Fibroblast of villous mesenchyme (primary cell): ENCODE results near the gene MACROD2. TPM values are rescaled to one million over a fixed set of nuclear protein-coding genes. Genes with fewer than 3 reads are reported as not detected.

Experiments
- DNase-seq: peaks from one replicate; pipeline ENCODE4 v3.0.0-alpha.2; 2010; ENCODE audit warnings: low read depth
- H3K4me3 ChIP-seq: 2 replicates; pipeline ENCODE4 v1.5.1; 2011; ENCODE audit warnings: low read depth, mild to moderate bottlenecking, low read length
- total RNA-seq: library from RNA; depleted of rRNA; stranded (reverse); fragments of >200 nt; gene quantifications from 2 replicates; pipeline ENCODE4 v1.2.3, GENCODE V29; 2012
- TF ChIP-seq, protein P1 (sequence below): IDR thresholded peaks from 2 replicates; pipeline ENCODE4 v1.5.1; 2012; ENCODE audit warnings: low read depth, mild to moderate bottlenecking, low read length; ENCODE audit not compliant: insufficient read depth

The MACROD2 gene
- total RNA-seq, 1 donor: 1.7 TPM

- TF ChIP-seq, protein P1, sequence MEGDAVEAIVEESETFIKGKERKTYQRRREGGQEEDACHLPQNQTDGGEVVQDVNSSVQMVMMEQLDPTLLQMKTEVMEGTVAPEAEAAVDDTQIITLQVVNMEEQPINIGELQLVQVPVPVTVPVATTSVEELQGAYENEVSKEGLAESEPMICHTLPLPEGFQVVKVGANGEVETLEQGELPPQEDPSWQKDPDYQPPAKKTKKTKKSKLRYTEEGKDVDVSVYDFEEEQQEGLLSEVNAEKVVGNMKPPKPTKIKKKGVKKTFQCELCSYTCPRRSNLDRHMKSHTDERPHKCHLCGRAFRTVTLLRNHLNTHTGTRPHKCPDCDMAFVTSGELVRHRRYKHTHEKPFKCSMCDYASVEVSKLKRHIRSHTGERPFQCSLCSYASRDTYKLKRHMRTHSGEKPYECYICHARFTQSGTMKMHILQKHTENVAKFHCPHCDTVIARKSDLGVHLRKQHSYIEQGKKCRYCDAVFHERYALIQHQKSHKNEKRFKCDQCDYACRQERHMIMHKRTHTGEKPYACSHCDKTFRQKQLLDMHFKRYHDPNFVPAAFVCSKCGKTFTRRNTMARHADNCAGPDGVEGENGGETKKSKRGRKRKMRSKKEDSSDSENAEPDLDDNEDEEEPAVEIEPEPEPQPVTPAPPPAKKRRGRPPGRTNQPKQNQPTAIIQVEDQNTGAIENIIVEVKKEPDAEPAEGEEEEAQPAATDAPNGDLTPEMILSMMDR: no peak
These were observed 1031.4 kb downstream of the MACROD2 start for GRCh38 chr20:15026759-15027158.

DNA sequence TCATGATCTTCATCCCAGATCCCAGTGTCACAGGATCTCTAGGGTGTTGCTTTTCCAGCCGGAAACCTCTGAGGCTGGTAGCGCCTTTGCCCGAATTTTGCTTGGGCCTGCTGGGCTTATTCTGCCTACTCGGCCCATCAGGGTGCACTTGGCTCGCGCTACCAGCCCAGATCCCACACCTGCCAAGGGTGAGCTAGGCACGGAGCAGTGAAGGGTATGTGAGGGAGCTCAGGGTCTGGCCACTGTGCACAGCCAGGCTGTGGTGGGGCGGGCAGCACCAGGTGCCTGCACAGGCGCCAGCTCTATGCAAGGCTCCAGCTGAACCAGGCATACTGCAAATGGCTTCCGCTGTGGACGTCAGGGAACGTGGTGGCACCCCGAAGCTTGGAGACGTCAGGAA is 1035.5 kb downstream of the MACROD2 start:
- TF ChIP-seq, protein P1: no peak
- DNase-seq: no peak
- H3K4me3 ChIP-seq: no peak overlapping the region

More at GRCh38 chr20:15026759-15027158, 1031.4 kb downstream of the MACROD2 start:
- H3K4me3 ChIP-seq: no peak overlapping the region
- no peak for DNase-seq

DNA sequence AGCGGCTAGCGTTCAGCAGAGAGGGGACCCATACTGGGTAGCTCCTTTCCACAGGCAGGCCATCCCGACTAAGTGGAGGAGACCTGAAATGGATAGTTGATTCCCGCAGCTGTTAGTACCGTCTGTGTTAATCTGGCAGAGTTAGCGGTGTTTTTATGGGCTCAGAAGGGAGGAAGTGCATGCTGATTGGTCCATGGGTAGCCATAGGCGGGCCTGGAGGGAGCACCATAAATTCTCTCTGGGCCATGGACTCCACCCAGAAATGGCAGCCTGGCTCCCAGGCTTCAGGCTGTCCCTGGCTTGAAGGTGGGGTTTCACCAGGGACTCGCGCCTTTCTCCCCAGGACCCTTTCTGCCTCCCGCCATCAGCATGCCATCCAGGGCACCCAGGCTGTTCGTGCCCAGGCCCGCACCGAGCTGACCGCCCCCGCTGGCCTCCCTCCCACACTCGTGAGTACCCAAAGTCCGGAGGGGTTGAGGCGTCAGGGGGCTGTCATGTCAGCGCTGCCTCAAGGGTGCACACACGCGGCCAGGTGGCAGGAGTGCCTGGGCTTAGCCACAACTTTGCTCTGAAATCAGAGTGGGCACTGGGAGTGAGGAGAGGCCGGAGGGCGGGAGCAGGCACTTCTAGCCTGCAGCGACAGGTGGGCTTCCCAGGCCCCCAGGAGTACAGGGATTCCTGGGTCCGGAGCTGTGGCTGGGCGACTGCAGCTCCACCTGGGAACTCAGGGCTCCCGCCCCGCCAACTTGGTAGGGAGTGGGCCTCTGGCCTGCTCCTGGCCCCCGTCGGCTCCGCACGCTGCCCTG is 1036.4 kb downstream of the MACROD2 start:
- DNase-seq: no peak
- TF ChIP-seq, protein P1: no peak
- H3K4me3 ChIP-seq: no peak overlapping the region

- TF ChIP-seq, protein P1: no peak
- no peak overlapping the region for H3K4me3 ChIP-seq
- DNase-seq: no peak
These were observed 1037.0 kb downstream of the MACROD2 start for GRCh38 chr20:15032352-15032622.

DNA sequence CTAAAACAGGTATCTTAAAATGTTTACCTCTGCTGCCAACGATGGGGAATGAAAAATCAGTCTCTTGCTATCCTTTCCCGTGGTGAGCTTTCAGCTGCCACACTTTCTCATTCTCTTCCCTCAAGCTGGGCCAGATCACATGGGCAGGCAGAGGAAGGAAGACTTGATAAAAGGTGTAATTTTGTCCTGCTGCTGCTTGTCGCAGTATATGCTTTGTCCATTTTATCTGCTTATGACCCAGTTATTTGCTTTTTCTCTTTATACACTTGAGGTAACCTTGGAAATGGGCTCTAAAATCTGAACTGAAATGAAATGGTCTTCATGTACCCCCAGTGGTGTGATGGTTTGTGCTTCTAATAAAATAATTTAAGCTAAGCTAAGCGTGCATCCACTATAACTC is 1038.0 kb downstream of the MACROD2 start:
- DNase-seq: no peak
- TF ChIP-seq, protein P1: no peak

GRCh38 chr20:15033891-15034290 is 1038.6 kb downstream of the MACROD2 start:
- TF ChIP-seq, protein P1: no peak

More for the DNA sequence above, 1038.0 kb downstream of the MACROD2 start:
- H3K4me3 ChIP-seq: no peak overlapping the region

GRCh38 chr20:15036948-15037347 is 1041.6 kb downstream of the MACROD2 start:
- no peak for DNase-seq
- no peak overlapping the region for H3K4me3 ChIP-seq
- TF ChIP-seq, protein P1: no peak

More at GRCh38 chr20:15033891-15034290, 1038.6 kb downstream of the MACROD2 start:
- no peak overlapping the region for H3K4me3 ChIP-seq
- no peak for DNase-seq
